NCI-H2107 (cell line): Measurements from ENCODE around the gene CEP55.

Source experiments
- DNase-seq: peaks from one replicate; lab custom pipeline; 2025; lab: John Stamatoyannopoulos, UW

The CEP55 gene

DNA sequence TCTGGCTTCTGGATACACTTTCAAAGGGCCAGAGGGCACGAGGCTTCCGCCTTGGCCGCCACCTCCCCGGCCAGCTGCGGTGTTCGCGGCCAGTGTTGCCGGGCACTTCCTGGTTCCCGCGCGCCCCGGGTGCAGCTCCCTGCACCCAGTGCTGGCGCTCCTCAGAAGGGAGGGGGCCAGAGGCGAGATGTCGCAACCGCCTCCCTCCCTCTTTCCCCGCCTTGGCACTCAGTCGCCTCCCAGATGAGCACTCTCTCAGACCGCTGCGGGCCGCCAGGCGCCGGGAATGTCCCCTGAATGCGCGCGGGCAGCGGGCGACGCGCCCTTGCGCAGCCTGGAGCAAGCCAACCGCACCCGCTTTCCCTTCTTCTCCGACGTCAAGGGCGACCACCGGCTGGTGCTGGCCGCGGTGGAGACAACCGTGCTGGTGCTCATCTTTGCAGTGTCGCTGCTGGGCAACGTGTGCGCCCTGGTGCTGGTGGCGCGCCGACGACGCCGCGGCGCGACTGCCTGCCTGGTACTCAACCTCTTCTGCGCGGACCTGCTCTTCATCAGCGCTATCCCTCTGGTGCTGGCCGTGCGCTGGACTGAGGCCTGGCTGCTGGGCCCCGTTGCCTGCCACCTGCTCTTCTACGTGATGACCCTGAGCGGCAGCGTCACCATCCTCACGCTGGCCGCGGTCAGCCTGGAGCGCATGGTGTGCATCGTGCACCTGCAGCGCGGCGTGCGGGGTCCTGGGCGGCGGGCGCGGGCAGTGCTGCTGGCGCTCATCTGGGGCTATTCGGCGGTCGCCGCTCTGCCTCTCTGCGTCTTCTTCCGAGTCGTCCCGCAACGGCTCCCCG, 70.2 kb downstream of the CEP55 start, which contains the start of gene FFAR4:
Gene FFAR4, plus strand, starts transcription at position 231 of the 842 bp plus-strand sequence. Its CDS starts 56 bp downstream, at position 287.
- DNase-seq = no peak

- no peak for DNase-seq
These were observed 71.1 kb downstream of the CEP55 start for GRCh38 chr10:93567277-93568104.

GRCh38 chr10:93568105-93568390, 71.6 kb downstream of the CEP55 start:
- no peak for DNase-seq

DNA sequence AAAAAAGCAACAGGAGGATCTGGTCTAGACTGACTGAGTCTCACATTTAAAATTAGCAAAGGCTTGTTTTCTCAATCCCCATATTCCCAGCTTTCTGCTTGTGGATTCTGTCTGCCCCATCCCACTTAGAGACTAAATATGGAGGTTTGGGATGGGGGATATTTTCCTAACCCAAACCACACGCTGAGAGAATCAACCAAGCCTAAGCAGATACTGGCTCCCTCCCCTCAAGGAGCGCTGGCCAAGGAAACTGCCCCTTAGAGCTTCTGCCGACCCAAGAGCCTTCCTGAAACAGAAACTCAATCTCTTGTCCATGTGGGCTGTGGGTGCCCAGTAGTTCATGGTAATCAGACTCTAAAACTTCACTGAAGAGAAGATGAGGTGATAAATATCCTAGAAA, 74.0 kb downstream of the CEP55 start:
- DNase-seq = no peak

GRCh38 chr10:93572606-93573005, 76.2 kb downstream of the CEP55 start:
- no peak for DNase-seq

DNA sequence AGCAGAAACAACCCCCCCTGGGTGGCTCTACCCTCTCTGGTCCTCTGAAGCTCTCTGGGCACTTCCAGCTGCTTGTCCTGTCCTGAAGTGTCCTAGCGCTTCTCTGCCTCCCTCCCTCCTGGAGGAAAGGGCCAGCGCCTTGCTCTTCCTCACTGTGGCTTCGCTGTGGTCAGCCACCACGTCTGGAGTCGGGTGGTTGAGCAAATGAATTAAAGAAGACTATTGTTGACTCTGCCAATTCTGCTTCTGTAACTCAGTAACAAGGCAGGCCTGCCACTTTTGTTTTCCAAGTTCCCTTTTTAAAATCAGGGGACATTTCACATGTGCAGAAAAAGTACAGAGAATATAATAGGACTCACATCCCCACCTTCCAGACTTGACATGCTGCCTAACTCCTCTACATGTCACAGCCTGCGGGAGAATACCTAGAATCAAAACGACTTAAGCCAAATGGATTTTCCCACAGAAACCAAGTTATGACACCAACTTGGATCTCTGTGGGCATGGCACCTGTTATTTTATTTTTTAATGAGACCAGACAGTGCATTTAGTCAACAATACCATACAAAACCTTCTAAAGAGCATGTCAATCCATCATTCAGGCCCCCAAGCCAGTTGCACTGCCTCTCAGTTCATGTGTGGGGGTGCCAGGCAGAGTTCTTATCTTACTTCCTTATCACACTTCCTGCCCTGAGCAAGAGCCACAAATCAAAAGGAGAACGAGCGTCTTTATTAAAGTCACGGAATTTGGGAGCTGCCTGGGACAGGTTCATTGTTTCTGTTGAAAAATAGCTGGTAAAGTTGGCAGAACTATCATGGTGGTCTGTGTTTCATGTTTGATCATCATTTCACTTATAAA, 76.9 kb downstream of the CEP55 start:
- no peak for DNase-seq

- DNase-seq = no peak
These were observed 77.5 kb downstream of the CEP55 start for GRCh38 chr10:93573924-93574323.

DNA sequence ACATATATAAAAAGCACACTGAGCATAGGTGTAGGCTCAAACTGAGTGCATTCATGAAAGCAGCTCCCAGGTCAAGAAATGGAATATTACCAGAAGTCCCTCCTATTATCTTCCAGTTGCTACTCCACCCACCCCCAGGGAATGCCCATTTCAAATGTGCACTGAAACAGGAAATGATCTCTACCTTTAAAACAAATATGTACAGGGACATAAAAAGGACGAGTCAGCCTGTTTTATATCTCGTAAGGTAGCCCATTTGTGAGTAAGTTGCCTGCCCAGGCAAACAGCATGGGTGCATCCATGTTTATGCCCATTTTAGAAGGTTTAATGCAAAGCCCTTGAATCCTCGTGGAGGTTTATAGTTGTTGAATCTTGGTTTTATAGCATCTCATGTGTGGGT, 80.5 kb downstream of the CEP55 start:
- no peak for DNase-seq

GRCh38 chr10:93577565-93577964, 81.2 kb downstream of the CEP55 start:
- DNase-seq = no peak
